Measurements from ENCODE around the gene TDRD7.

Gene TDRD7

DNA sequence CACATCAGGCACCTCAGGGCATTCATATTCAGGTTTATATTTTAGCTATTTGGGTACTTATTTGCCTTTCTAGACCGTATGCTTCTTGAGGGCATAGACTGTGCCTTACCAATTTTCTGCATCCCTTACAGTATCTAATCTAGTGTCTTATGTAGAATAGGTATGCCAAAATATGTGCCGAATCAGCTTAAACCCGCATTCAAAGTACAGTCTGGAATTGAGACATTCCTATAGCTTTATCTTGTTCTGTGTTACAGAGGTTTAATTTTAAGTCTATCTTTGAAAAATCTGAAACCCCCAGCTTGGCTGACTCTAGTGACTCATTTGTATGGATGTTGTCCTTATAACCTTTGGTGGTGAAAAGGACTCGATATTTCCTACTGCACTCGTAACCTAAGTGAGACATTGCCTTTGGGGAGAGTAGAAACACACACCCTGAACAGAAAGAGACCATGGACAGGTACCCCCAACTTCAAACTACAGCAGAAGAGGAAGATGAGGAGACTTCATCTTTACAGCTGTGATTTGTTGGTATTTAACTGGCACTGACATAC is 62.6 kb downstream of the TDRD7 start:
- no peak overlapping the region for H2AFZ ChIP-seq (ENCODE audit: low read length)
- no peak overlapping the region for H3K4me2 ChIP-seq (ENCODE audit: insufficient read depth, low read length, poor library complexity, severe bottlenecking)
- H3K27me3 ChIP-seq (ENCODE audit: control insufficient read depth in 3 of 3, insufficient read depth in 3 of 3, low read depth in 1 of 3, low read length in 3 of 3), result peaks cover 0 to 19% (median 0%) of the 10 kb centered on the region in 3 experiments
- no CpG with 5 or more reads among the region's 5 CpGs for WGBS, 2 donors (ENCODE audit: extremely low coverage in 2 of 2, insufficient read length in 2 of 2, insufficient replicate concordance in 1 of 2)
- no peak overlapping the region for H3K4me3 ChIP-seq (ENCODE audit: low read length in 2 of 2)
- DNase-seq (ENCODE audit: low spot score), result no peak
- no peak overlapping the region for H2BK5ac ChIP-seq (ENCODE audit: low read length)
- no peaks in the 10 kb centered on the region for H3K9me3 ChIP-seq (replicated peaks in 1 of 2; ENCODE audit: control insufficient read depth in 2 of 2, insufficient read depth in 1 of 2, low read depth in 1 of 2, low read length in 2 of 2)
- H3K27ac ChIP-seq (replicated peaks; ENCODE audit: low read length), result no peak overlapping the region
- no peak overlapping the region for H2BK12ac ChIP-seq (ENCODE audit: low read length)
- no peaks in the 10 kb centered on the region for H3K4me1 ChIP-seq (ENCODE audit: control insufficient read depth in 2 of 2, insufficient read depth in 1 of 2, low read depth in 1 of 2, low read length in 2 of 2)
- no peak overlapping the region for H2BK15ac ChIP-seq (ENCODE audit: low read length)
- H3K14ac ChIP-seq (ENCODE audit: low read length), result no peak overlapping the region
- H3K79me1 ChIP-seq (ENCODE audit: low read depth, low read length), result no peaks in the 10 kb centered on the region
- no peaks in the 10 kb centered on the region for H3K36me3 ChIP-seq (replicated peaks in 1 of 2; ENCODE audit: control insufficient read depth in 2 of 2, insufficient read depth in 2 of 2, low read length in 2 of 2)
- H3K23ac ChIP-seq (ENCODE audit: low read depth, low read length, poor library complexity), result no peak overlapping the region
- no peak overlapping the region for H2BK120ac ChIP-seq (ENCODE audit: low read depth, low read length)
- no peak overlapping the region for H2AK5ac ChIP-seq (ENCODE audit: low read depth, low read length)
- H3K9ac ChIP-seq (ENCODE audit: low read depth, low read length, poor library complexity), result no peak overlapping the region
- H3K4ac ChIP-seq (ENCODE audit: low read length), result no peak overlapping the region
- H4K8ac ChIP-seq (ENCODE audit: low read depth, low read length), result no peak overlapping the region
- no peak overlapping the region for H4K91ac ChIP-seq (ENCODE audit: low read depth, low read length, poor library complexity)
- no peak overlapping the region for H3K18ac ChIP-seq (ENCODE audit: low read length)

DNA sequence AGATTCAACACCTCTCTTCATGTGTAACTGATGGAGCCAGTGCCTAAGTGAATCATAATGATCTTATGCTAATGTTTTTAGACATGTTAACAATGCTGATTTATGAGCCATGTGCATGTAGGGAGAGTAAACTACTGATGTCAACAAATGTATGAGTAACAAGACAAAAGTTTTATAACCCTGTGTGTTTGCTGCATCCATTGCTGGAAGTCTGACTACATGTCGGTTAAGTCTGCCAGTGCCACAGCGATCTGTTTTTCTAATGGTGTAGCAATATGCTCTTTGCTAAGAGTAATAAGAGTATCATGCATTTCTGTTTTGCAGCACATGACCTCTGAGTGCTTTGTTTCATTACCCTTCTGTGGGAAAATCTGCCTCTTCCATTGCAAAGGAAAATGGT is 63.2 kb downstream of the TDRD7 start:
- Histone ChIP-seq H3K79me1 (ENCODE audit: low read depth, low read length) (no peaks in the 10 kb centered on the region), H2AK5ac (ENCODE audit: low read depth, low read length) (no peak overlapping the region), H3K4ac (ENCODE audit: low read length) (no peak overlapping the region), H3K9me3 (replicated peaks in 1 of 2; ENCODE audit: control insufficient read depth in 2 of 2, insufficient read depth in 1 of 2, low read depth in 1 of 2, low read length in 2 of 2) (no peaks in the 10 kb centered on the region), H3K27ac (replicated peaks; ENCODE audit: low read length) (no peak overlapping the region), H3K9ac (ENCODE audit: low read depth, low read length, poor library complexity) (no peak overlapping the region), H3K4me2 (ENCODE audit: insufficient read depth, low read length, poor library complexity, severe bottlenecking) (no peak overlapping the region), H3K36me3 (replicated peaks in 1 of 2; ENCODE audit: control insufficient read depth in 2 of 2, insufficient read depth in 2 of 2, low read length in 2 of 2) (no peaks in the 10 kb centered on the region), H3K14ac (ENCODE audit: low read length) (no peak overlapping the region), H2BK15ac (ENCODE audit: low read length) (no peak overlapping the region), H3K18ac (ENCODE audit: low read length) (no peak overlapping the region), H3K23ac (ENCODE audit: low read depth, low read length, poor library complexity) (no peak overlapping the region), H4K91ac (ENCODE audit: low read depth, low read length, poor library complexity) (no peak overlapping the region), H3K27me3 (ENCODE audit: control insufficient read depth in 3 of 3, insufficient read depth in 3 of 3, low read depth in 1 of 3, low read length in 3 of 3) (peaks cover 0 to 15% (median 0%) of the 10 kb centered on the region in 3 experiments), H2BK5ac (ENCODE audit: low read length) (no peak overlapping the region), H2BK12ac (ENCODE audit: low read length) (no peak overlapping the region), H4K8ac (ENCODE audit: low read depth, low read length) (no peak overlapping the region), H2AFZ (ENCODE audit: low read length) (no peak overlapping the region), H3K4me3 (ENCODE audit: low read length in 2 of 2) (no peak overlapping the region), H3K4me1 (ENCODE audit: control insufficient read depth in 2 of 2, insufficient read depth in 1 of 2, low read depth in 1 of 2, low read length in 2 of 2) (no peaks in the 10 kb centered on the region), H2BK120ac (ENCODE audit: low read depth, low read length) (no peak overlapping the region)
- no peak for DNase-seq (ENCODE audit: low spot score)
- no CpG with 5 or more reads among the region's 2 CpGs for WGBS, 2 donors (ENCODE audit: extremely low coverage in 2 of 2, insufficient read length in 2 of 2, insufficient replicate concordance in 1 of 2)

DNA sequence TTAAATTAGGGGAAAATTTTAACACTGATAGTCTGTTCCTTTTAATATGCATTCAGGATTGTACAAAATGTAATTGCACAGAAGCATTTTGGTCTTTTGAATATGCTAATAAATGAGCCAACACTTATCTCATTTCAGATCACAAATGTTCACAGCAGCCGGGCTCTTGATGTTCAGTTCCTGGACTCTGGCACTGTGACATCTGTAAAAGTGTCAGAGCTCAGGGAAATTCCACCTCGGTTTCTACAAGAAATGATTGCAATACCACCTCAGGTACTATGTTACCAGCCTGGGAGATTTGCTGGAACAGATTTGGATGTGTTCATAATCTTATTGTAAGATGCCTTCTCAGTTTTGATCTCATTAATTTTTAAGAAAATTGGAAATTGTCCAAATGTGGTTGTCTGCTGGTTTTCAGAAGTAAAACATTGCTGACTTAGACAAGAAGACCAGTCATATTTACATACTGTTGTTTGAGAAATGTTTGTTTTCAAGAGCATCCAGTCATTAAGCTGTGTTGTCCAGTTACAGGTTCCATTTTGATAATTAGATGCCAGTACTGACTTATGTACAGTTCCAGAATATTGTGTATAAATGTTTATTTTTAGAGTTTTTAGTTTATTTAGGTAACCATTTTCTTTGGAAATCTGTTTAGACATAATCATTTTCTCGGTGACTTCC is 66.5 kb downstream of the TDRD7 start:
- Histone ChIP-seq H3K9me3 (replicated peaks in 1 of 2; ENCODE audit: control insufficient read depth in 2 of 2, insufficient read depth in 1 of 2, low read depth in 1 of 2, low read length in 2 of 2) (peaks cover 0 to 4% of the 10 kb centered on the region in 2 donors), H3K9ac (ENCODE audit: low read depth, low read length, poor library complexity) (no peak overlapping the region), H2AK5ac (ENCODE audit: low read depth, low read length) (no peak overlapping the region), H3K4me3 (ENCODE audit: low read length in 2 of 2) (no peak overlapping the region), H3K14ac (ENCODE audit: low read length) (no peak overlapping the region), H2AFZ (ENCODE audit: low read length) (no peak overlapping the region), H3K18ac (ENCODE audit: low read length) (no peak overlapping the region), H2BK120ac (ENCODE audit: low read depth, low read length) (no peak overlapping the region), H3K4me2 (ENCODE audit: insufficient read depth, low read length, poor library complexity, severe bottlenecking) (no peak overlapping the region), H3K27ac (replicated peaks; ENCODE audit: low read length) (no peak overlapping the region), H2BK12ac (ENCODE audit: low read length) (no peak overlapping the region), H3K36me3 (replicated peaks in 1 of 2; ENCODE audit: control insufficient read depth in 2 of 2, insufficient read depth in 2 of 2, low read length in 2 of 2) (no peaks in the 10 kb centered on the region), H3K23ac (ENCODE audit: low read depth, low read length, poor library complexity) (no peak overlapping the region), H2BK5ac (ENCODE audit: low read length) (no peak overlapping the region), H4K91ac (ENCODE audit: low read depth, low read length, poor library complexity) (no peak overlapping the region), H3K4me1 (ENCODE audit: control insufficient read depth in 2 of 2, insufficient read depth in 1 of 2, low read depth in 1 of 2, low read length in 2 of 2) (no peaks in the 10 kb centered on the region), H3K4ac (ENCODE audit: low read length) (no peak overlapping the region), H3K27me3 (ENCODE audit: control insufficient read depth in 3 of 3, insufficient read depth in 3 of 3, low read depth in 1 of 3, low read length in 3 of 3) (peaks cover 0 to 5% (median 0%) of the 10 kb centered on the region in 3 experiments), H3K79me1 (ENCODE audit: low read depth, low read length) (no peaks in the 10 kb centered on the region), H4K8ac (ENCODE audit: low read depth, low read length) (no peak overlapping the region), H2BK15ac (ENCODE audit: low read length) (no peak overlapping the region)
- whole genome bisulfite sequencing, 2 donors (ENCODE audit: extremely low coverage in 2 of 2, insufficient read length in 2 of 2, insufficient replicate concordance in 1 of 2), result no CpG with 5 or more reads among the region's 3 CpGs
- no peak for DNase-seq (ENCODE audit: low spot score)

DNA sequence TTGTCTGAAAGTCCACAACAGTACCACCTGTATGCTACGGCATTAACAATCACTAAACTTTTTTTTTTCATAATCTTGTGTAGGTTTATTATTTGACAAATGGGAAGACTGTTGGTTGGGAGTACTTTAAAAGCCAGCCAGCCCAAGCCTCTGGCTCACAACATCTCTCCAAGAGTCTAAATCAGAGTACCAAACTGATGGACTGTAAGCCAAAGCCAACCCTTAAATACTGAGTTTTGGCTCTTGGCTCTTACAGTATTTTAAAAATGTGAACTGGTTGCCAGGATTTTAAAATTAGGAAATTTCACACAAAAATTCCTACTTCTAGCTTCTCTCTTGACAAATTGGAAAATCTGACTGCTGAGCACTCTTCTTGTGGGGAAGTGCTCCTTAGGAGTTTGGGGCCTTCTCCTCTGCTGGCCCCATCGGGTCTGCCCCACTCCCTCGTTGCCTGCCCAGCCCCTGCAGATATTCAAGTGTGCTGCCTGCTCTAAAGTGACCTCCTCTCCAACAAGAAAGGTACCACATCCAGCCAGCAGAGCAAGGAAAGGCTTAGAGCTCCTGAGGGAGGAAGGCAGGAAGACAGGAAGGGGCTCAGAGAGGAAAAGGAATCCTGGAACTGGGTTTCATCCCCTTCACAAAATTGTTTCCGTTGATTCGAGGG is 67.7 kb downstream of the TDRD7 start:
- peaks cover 0 to 2% (median 0%) of the 10 kb centered on the region in 3 experiments for H3K27me3 ChIP-seq (ENCODE audit: control insufficient read depth in 3 of 3, insufficient read depth in 3 of 3, low read depth in 1 of 3, low read length in 3 of 3)
- H2BK12ac ChIP-seq (ENCODE audit: low read length), result no peak overlapping the region
- H2BK5ac ChIP-seq (ENCODE audit: low read length), result no peak overlapping the region
- no peak overlapping the region for H2AFZ ChIP-seq (ENCODE audit: low read length)
- H4K91ac ChIP-seq (ENCODE audit: low read depth, low read length, poor library complexity), result no peak overlapping the region
- H3K79me1 ChIP-seq (ENCODE audit: low read depth, low read length), result no peaks in the 10 kb centered on the region
- no peak overlapping the region for H3K14ac ChIP-seq (ENCODE audit: low read length)
- H3K4me3 ChIP-seq (ENCODE audit: low read length in 2 of 2), result no peak overlapping the region
- H3K36me3 ChIP-seq (replicated peaks in 1 of 2; ENCODE audit: control insufficient read depth in 2 of 2, insufficient read depth in 2 of 2, low read length in 2 of 2), result no peaks in the 10 kb centered on the region
- no peak overlapping the region for H3K27ac ChIP-seq (replicated peaks; ENCODE audit: low read length)
- no peak for DNase-seq (ENCODE audit: low spot score)
- no peak overlapping the region for H3K4ac ChIP-seq (ENCODE audit: low read length)
- no peaks in the 10 kb centered on the region for H3K4me1 ChIP-seq (ENCODE audit: control insufficient read depth in 2 of 2, insufficient read depth in 1 of 2, low read depth in 1 of 2, low read length in 2 of 2)
- H3K23ac ChIP-seq (ENCODE audit: low read depth, low read length, poor library complexity), result no peak overlapping the region
- no peak overlapping the region for H2BK15ac ChIP-seq (ENCODE audit: low read length)
- WGBS, 2 donors (ENCODE audit: extremely low coverage in 2 of 2, insufficient read length in 2 of 2, insufficient replicate concordance in 1 of 2), result no CpG with 5 or more reads among the region's 5 CpGs
- H4K8ac ChIP-seq (ENCODE audit: low read depth, low read length), result no peak overlapping the region
- peaks cover 0 to 4% of the 10 kb centered on the region in 2 donors for H3K9me3 ChIP-seq (replicated peaks in 1 of 2; ENCODE audit: control insufficient read depth in 2 of 2, insufficient read depth in 1 of 2, low read depth in 1 of 2, low read length in 2 of 2)
- no peak overlapping the region for H3K18ac ChIP-seq (ENCODE audit: low read length)
- H3K9ac ChIP-seq (ENCODE audit: low read depth, low read length, poor library complexity), result peak overlapping the region; percentile 32
- no peak overlapping the region for H2BK120ac ChIP-seq (ENCODE audit: low read depth, low read length)
- no peak overlapping the region for H2AK5ac ChIP-seq (ENCODE audit: low read depth, low read length)
- H3K4me2 ChIP-seq (ENCODE audit: insufficient read depth, low read length, poor library complexity, severe bottlenecking), result no peak overlapping the region
